GM19467 (cell line): ENCODE data around the gene PYM1.
"Not testable (repeated sequence)": the region's sequence is repeated elsewhere in the genome, so short reads cannot be mapped to it uniquely, and the experiment has no call there.

Source experiments
- ATAC-seq: cut with Tn5 transposase; IDR thresholded peaks from one replicate; pipeline ENCODE4 v1.9.1; 2021; ENCODE audit warnings: mild to moderate bottlenecking, moderate library complexity; ENCODE audit not compliant: unreplicated experiment

The PYM1 gene

GRCh38 chr12:55915482-55915859 lies 12.2 kb downstream of the PYM1 start:
- no peak for ATAC-seq

GRCh38 chr12:55912908-55913307 lies 14.8 kb downstream of the PYM1 start:
- no peak for ATAC-seq

- ATAC-seq, result no peak
Measured at GRCh38 chr12:55909513-55909884, 18.2 kb downstream of the PYM1 start.

GRCh38 chr12:55908726-55909512 lies 18.8 kb downstream of the PYM1 start:
- no peak for ATAC-seq

GRCh38 chr12:55906056-55906455 lies 21.6 kb downstream of the PYM1 start:
- ATAC-seq, result no peak

GRCh38 chr12:55901881-55902490 lies 25.7 kb downstream of the PYM1 start:
- ATAC-seq, result no peak

- no peak for ATAC-seq
Measured at GRCh38 chr12:55899082-55899481, 28.6 kb downstream of the PYM1 start.

- no peak for ATAC-seq
Measured at GRCh38 chr12:55893723-55894122, 34.0 kb downstream of the PYM1 start.

- ATAC-seq, result no peak
Measured at GRCh38 chr12:55891310-55891709, 36.4 kb downstream of the PYM1 start.

GRCh38 chr12:55885113-55885512 lies 42.6 kb downstream of the PYM1 start:
- no peak for ATAC-seq

- no peak for ATAC-seq
Measured at GRCh38 chr12:55877824-55878223, 49.9 kb downstream of the PYM1 start.

- ATAC-seq, result no peak
Measured at GRCh38 chr12:55875704-55876467, 51.8 kb downstream of the PYM1 start.

- ATAC-seq, result no peak
Measured at GRCh38 chr12:55874443-55874842, 53.3 kb downstream of the PYM1 start.

GRCh38 chr12:55866454-55867004 lies 61.2 kb downstream of the PYM1 start:
- ATAC-seq, result not testable (repeated sequence)

- no peak for ATAC-seq
Measured at GRCh38 chr12:55865327-55865726, 62.4 kb downstream of the PYM1 start.

GRCh38 chr12:55862931-55863330 lies 64.8 kb downstream of the PYM1 start:
- not testable (repeated sequence) for ATAC-seq

- ATAC-seq, result no peak
Measured at GRCh38 chr12:55862286-55862685, 65.4 kb downstream of the PYM1 start.

GRCh38 chr12:55861871-55862270 lies 65.8 kb downstream of the PYM1 start:
- no peak for ATAC-seq

- no peak for ATAC-seq
Measured at GRCh38 chr12:55861396-55861795, 66.3 kb downstream of the PYM1 start.

GRCh38 chr12:55852740-55853139 lies 75.0 kb downstream of the PYM1 start:
- no peak for ATAC-seq
